Brain microvascular endothelial cell (primary cell): ENCODE measurements around the gene HECTD1.

Experiments used
- DNase-seq: peaks from one replicate; pipeline ENCODE4 v3.0.0-alpha.2; 2020
- H3K27ac ChIP-seq: fragments of 250-450 bp; sonication (Bioruptor Pico); 2 replicates; pipeline ENCODE4 v1.5.1; 2020; ENCODE audit warnings: mild to moderate bottlenecking, moderate library complexity
- H3K27me3 ChIP-seq: fragments of 250-450 bp; sonication (Bioruptor Pico); replicated peaks from 2 replicates; pipeline ENCODE4 v1.5.1; 2020; ENCODE audit warnings: mild to moderate bottlenecking
- H3K36me3 ChIP-seq: fragments of 250-450 bp; sonication (Bioruptor Pico); replicated peaks from 2 replicates; pipeline ENCODE4 v1.5.1; 2020; ENCODE audit warnings: mild to moderate bottlenecking
- H3K4me3 ChIP-seq: 2 replicates; pipeline ENCODE4 v1.5.1; 2011; ENCODE audit warnings: low read depth, mild to moderate bottlenecking, control low read depth, low read length, moderate library complexity
- CTCF ChIP-seq: IDR thresholded peaks from 2 replicates; pipeline ENCODE4 v1.5.1; 2011; ENCODE audit warnings: low read depth, mild to moderate bottlenecking, moderate library complexity, low read length, control low read depth, inconsistent platforms; ENCODE audit errors: missing control alignments
- in situ Hi-C: cut with HindIII; loops from 2 replicates; pipeline ENCODE4 v1.10.0; 2017; ENCODE audit warnings: low sequenced_read_pairs, low pct_ligation_motif_present

Gene HECTD1

GRCh38 chr14:31181271-31181670 is 26.3 kb downstream of the HECTD1 start:
- Histone ChIP-seq H3K4me3 (no peak overlapping the region), H3K27me3 (no peaks in the 10 kb centered on the region), H3K27ac (no peak overlapping the region), H3K36me3 (peaks cover 8% of the 10 kb centered on the region)
- in situ Hi-C loops: no loop called here
- DNase-seq: no peak
- TF ChIP-seq CTCF: no peak

GRCh38 chr14:31180299-31181051 is 27.1 kb downstream of the HECTD1 start:
- in situ Hi-C loops: no loop called here
- H3K27me3 ChIP-seq: no peaks in the 10 kb centered on the region
- H3K36me3 ChIP-seq: peaks cover 9% of the 10 kb centered on the region

GRCh38 chr14:31174433-31174832 is 33.2 kb downstream of the HECTD1 start:
- H3K36me3 ChIP-seq: peaks cover 17% of the 10 kb centered on the region

More at GRCh38 chr14:31180299-31181051, 27.1 kb downstream of the HECTD1 start:
- no peak for DNase-seq
- Histone ChIP-seq H3K4me3 (no peak overlapping the region), H3K27ac (no peak overlapping the region)
- no peak for TF ChIP-seq CTCF

GRCh38 chr14:31173120-31173837 is 34.3 kb downstream of the HECTD1 start:
- in situ Hi-C loops: no loop called here
- H3K4me3 ChIP-seq: no peak overlapping the region
- no peak overlapping the region for H3K27ac ChIP-seq
- peaks cover 17% of the 10 kb centered on the region for H3K36me3 ChIP-seq
- TF ChIP-seq CTCF: no peak
- no peaks in the 10 kb centered on the region for H3K27me3 ChIP-seq
- no peak for DNase-seq

More at GRCh38 chr14:31174433-31174832, 33.2 kb downstream of the HECTD1 start:
- Histone ChIP-seq H3K27ac (no peak overlapping the region), H3K4me3 (no peak overlapping the region), H3K27me3 (no peaks in the 10 kb centered on the region)
- DNase-seq: no peak
- in situ Hi-C loops: no loop called here
- TF ChIP-seq CTCF: no peak

GRCh38 chr14:31172084-31172483 is 35.5 kb downstream of the HECTD1 start:
- in situ Hi-C loops: no loop called here
- no peak overlapping the region for H3K27ac ChIP-seq
- no peak for TF ChIP-seq CTCF
- H3K27me3 ChIP-seq: no peaks in the 10 kb centered on the region
- DNase-seq: no peak
- H3K4me3 ChIP-seq: no peak overlapping the region
- H3K36me3 ChIP-seq: peaks cover 21% of the 10 kb centered on the region

GRCh38 chr14:31170411-31170810 is 37.2 kb downstream of the HECTD1 start:
- TF ChIP-seq CTCF: no peak
- in situ Hi-C loops: no loop called here
- H3K4me3 ChIP-seq: no peak overlapping the region
- peaks cover 25% of the 10 kb centered on the region for H3K36me3 ChIP-seq
- no peaks in the 10 kb centered on the region for H3K27me3 ChIP-seq
- no peak overlapping the region for H3K27ac ChIP-seq
- no peak for DNase-seq
